H9 (cell line): ENCODE data around the gene ATP8A2. TPM values are rescaled to one million over a fixed set of nuclear protein-coding genes. Genes with fewer than 3 reads are reported as not detected.
A peak's percentile ranks its signal among the peaks of the same experiment; 100 is the strongest.

Experiments used
- DNase-seq: peaks from one replicate; pipeline ENCODE4 v3.0.0-alpha.2; 2017
- H2AFZ ChIP-seq: one replicate; pipeline ENCODE4 v1.6.1; 2013; ENCODE audit warnings: mild to moderate bottlenecking, low read length, control low read depth, moderate library complexity
- H2AK5ac ChIP-seq: 2 replicates; pipeline ENCODE4 v1.6.1; 2013; ENCODE audit warnings: low read length, control low read depth, mixed read lengths; ENCODE audit not compliant: insufficient read length
- H2BK120ac ChIP-seq: one replicate; pipeline ENCODE4 v1.6.1; 2013; ENCODE audit warnings: low read depth, mild to moderate bottlenecking, low read length, control low read depth, inconsistent platforms; ENCODE audit not compliant: poor library complexity, severe bottlenecking
- H2BK12ac ChIP-seq: 2 replicates; pipeline ENCODE4 v1.6.1; 2013; ENCODE audit warnings: low read length, control low read depth, mixed read lengths, low read depth; ENCODE audit not compliant: insufficient read length
- H2BK15ac ChIP-seq: 2 replicates; pipeline ENCODE4 v1.6.1; 2013; ENCODE audit warnings: low read depth, low read length, control low read depth
- H2BK20ac ChIP-seq: one replicate; pipeline ENCODE4 v1.6.1; 2013; ENCODE audit warnings: low read depth, mild to moderate bottlenecking, low read length, control low read depth, inconsistent platforms; ENCODE audit not compliant: poor library complexity, severe bottlenecking
- H2BK5ac ChIP-seq: 2 replicates; pipeline ENCODE4 v1.6.1; 2013; ENCODE audit warnings: low read length, control low read depth, mixed read lengths; ENCODE audit not compliant: insufficient read length
- H3K14ac ChIP-seq: 2 replicates; pipeline ENCODE4 v1.6.1; 2013; ENCODE audit warnings: low read length, control low read depth; ENCODE audit not compliant: insufficient read depth
- H3K18ac ChIP-seq: 2 replicates; pipeline ENCODE4 v1.6.1; 2013; ENCODE audit warnings: low read depth, mild to moderate bottlenecking, mixed read lengths, low read length, control low read depth; ENCODE audit not compliant: insufficient read length
- H3K23ac ChIP-seq: 2 replicates; pipeline ENCODE4 v1.6.1; 2013; ENCODE audit warnings: low read length, control low read depth, mixed read lengths, low read depth; ENCODE audit not compliant: insufficient read length
- H3K23me2 ChIP-seq: 2 replicates; pipeline ENCODE4 v1.6.1; 2013; ENCODE audit warnings: low read depth, mild to moderate bottlenecking, mixed read lengths, low read length, control low read depth; ENCODE audit not compliant: insufficient read length, poor library complexity, severe bottlenecking
- H3K27ac ChIP-seq: 2 replicates; pipeline ENCODE4 v1.5.1; 2013; ENCODE audit warnings: low read length, control low read depth, mixed read lengths, low read depth; ENCODE audit not compliant: insufficient read length
- H3K27me3 ChIP-seq: 2 replicates; pipeline ENCODE4 v1.6.1; 2013; ENCODE audit warnings: low read length, control low read depth, inconsistent platforms; ENCODE audit not compliant: insufficient read depth
- H3K4ac ChIP-seq: 2 replicates; pipeline ENCODE4 v1.6.1; 2013; ENCODE audit warnings: low read depth, mild to moderate bottlenecking, control low read depth, inconsistent platforms, low read length, moderate library complexity
- H3K4me1 ChIP-seq: 2 replicates; pipeline ENCODE4 v1.6.1; 2013; ENCODE audit warnings: low read length, control low read depth, inconsistent platforms; ENCODE audit not compliant: insufficient read depth
- H3K4me2 ChIP-seq: 2 replicates; pipeline ENCODE4 v1.6.1; 2013; ENCODE audit warnings: low read length, control low read depth, mixed read lengths; ENCODE audit not compliant: insufficient read length, insufficient read depth
- H3K56ac ChIP-seq: 2 replicates; pipeline ENCODE4 v1.6.1; 2013; ENCODE audit warnings: low read depth, mild to moderate bottlenecking, mixed read lengths, low read length, control low read depth; ENCODE audit not compliant: insufficient read length
- H3K79me1 ChIP-seq: 2 replicates; pipeline ENCODE4 v1.6.1; 2013; ENCODE audit warnings: low read depth, mild to moderate bottlenecking, moderate library complexity, low read length, control low read depth, inconsistent platforms; ENCODE audit not compliant: insufficient read depth, poor library complexity, severe bottlenecking
- H3K79me2 ChIP-seq: 2 replicates; pipeline ENCODE4 v1.6.1; 2013; ENCODE audit warnings: low read length, control low read depth, inconsistent platforms; ENCODE audit not compliant: insufficient read depth
- H3K9ac ChIP-seq: 2 replicates; pipeline ENCODE4 v1.6.1; 2013; ENCODE audit warnings: low read length, control low read depth, mixed read lengths; ENCODE audit not compliant: insufficient read length; ENCODE audit errors: extremely low read depth
- H3K9me3 ChIP-seq: one replicate; pipeline ENCODE4 v1.6.1; 2013; ENCODE audit warnings: low read depth, low read length, inconsistent platforms; ENCODE audit not compliant: control insufficient read depth
- H3T11ph ChIP-seq: one replicate; pipeline ENCODE4 v1.6.1; 2013; ENCODE audit warnings: mild to moderate bottlenecking, low read length, control low read depth, inconsistent platforms
- H4K20me1 ChIP-seq: one replicate; pipeline ENCODE4 v1.6.1; 2013; ENCODE audit not compliant: control insufficient read depth, insufficient read length, insufficient read depth
- H4K5ac ChIP-seq: 2 replicates; pipeline ENCODE4 v1.6.1; 2013; ENCODE audit warnings: low read depth, mild to moderate bottlenecking, mixed read lengths, low read length, control low read depth; ENCODE audit not compliant: insufficient read length
- H4K8ac ChIP-seq: replicated peaks from 2 replicates; pipeline ENCODE4 v1.6.1; 2013; ENCODE audit warnings: low read length, control low read depth, mixed read lengths, low read depth; ENCODE audit not compliant: insufficient read length
- H4K91ac ChIP-seq: 2 replicates; pipeline ENCODE4 v1.6.1; 2013; ENCODE audit warnings: low read depth, mild to moderate bottlenecking, moderate library complexity, mixed read lengths, low read length, control low read depth; ENCODE audit not compliant: insufficient read length
- H3K27ac Mint-ChIP-seq, 3 experiments: 2 replicates in 2 of 3; 3 replicates in 1 of 3; pipeline ENCODE4 v1.8.0; 2020 to 2021; ENCODE audit warnings: mixed read lengths in 3 of 3, mild to moderate bottlenecking in 1 of 3, moderate library complexity in 1 of 3
- H3K27me3 Mint-ChIP-seq: 2 replicates; pipeline ENCODE4 v1.8.0; 2021; ENCODE audit warnings: low read depth, mild to moderate bottlenecking, moderate library complexity, mixed read lengths
- H3K36me3 Mint-ChIP-seq, 3 experiments: 2 replicates in 2 of 3; 3 replicates in 1 of 3; pipeline ENCODE4 v1.8.0; 2020 to 2021; ENCODE audit warnings: low read depth in 3 of 3, mixed read lengths in 3 of 3; ENCODE audit not compliant: insufficient read depth in 1 of 3
- H3K4me1 Mint-ChIP-seq, 2 experiments: 2 replicates each; pipeline ENCODE4 v1.8.0; 2020; ENCODE audit warnings: mixed read lengths in 2 of 2
- H3K4me3 Mint-ChIP-seq, 2 experiments: 2 replicates in 1 of 2; 3 replicates in 1 of 2; pipeline ENCODE4 v1.8.0; 2020 to 2021; ENCODE audit warnings: mild to moderate bottlenecking in 2 of 2, mixed read lengths in 2 of 2, moderate library complexity in 1 of 2
- H3K9me3 Mint-ChIP-seq, 2 experiments: 2 replicates in 1 of 2; 3 replicates in 1 of 2; pipeline ENCODE4 v1.8.0; 2020; ENCODE audit warnings: mild to moderate bottlenecking in 2 of 2, mixed read lengths in 2 of 2, moderate library complexity in 1 of 2
- CTCF ChIP-seq: fragments of 200-600 bp; sonication (generic); conservative IDR thresholded peaks from 3 replicates; pipeline ENCODE4 v1.8.0; 2021; ENCODE audit warnings: antibody characterized with exemption, mild to moderate bottlenecking
- WGBS: extraction: QIAGEN DNeasy Blood & Tissue Kit; methylation state at CpG from one replicate; pipeline ENCODE4 v1.1.7; 2013; ENCODE audit warnings: missing lambda C conversion rate, low lambda C conversion rate, mixed read lengths; ENCODE audit not compliant: insufficient read length; ENCODE audit errors: extremely low coverage; 5-methylcytosine and 5-hydroxymethylcytosine counted together
- total RNA-seq: library from RNA; stranded (reverse); gene quantifications from 2 replicates; pipeline ENCODE4 v1.2.1, GENCODE V29; 2021

Gene ATP8A2
- total RNA-seq, 1 experiment from 2014 or later, result 18.2 TPM

- Histone ChIP-seq H3K23ac (no peak overlapping the region), H3K14ac (no peak overlapping the region), H3T11ph (no peak overlapping the region), H4K5ac (no peak overlapping the region), H3K18ac (no peak overlapping the region), H4K91ac (no peak overlapping the region), H3K9me3 (no peaks in the 10 kb centered on the region), H2AK5ac (no peak overlapping the region), H3K27ac (no peak overlapping the region), H2BK20ac (no peak overlapping the region), H3K9ac (no peak overlapping the region), H3K23me2 (no peaks in the 10 kb centered on the region), H2BK5ac (no peak overlapping the region), H4K8ac (no peak overlapping the region), H2BK15ac (no peak overlapping the region), H3K79me1 (no peaks in the 10 kb centered on the region), H3K56ac (no peak overlapping the region), H3K27me3 (no peaks in the 10 kb centered on the region), H2BK120ac (no peak overlapping the region), H3K4me1 (peaks cover 9% of the 10 kb centered on the region; the same call in 1 of the 2 replicates), H2AFZ (no peak overlapping the region), H2BK12ac (no peak overlapping the region), H3K4me2 (no peak overlapping the region), H3K79me2 (no peaks in the 10 kb centered on the region), H3K4ac (no peak overlapping the region), H4K20me1 (no peaks in the 10 kb centered on the region)
- Mint-ChIP-seq H3K27me3 (no peaks in the 10 kb centered on the region), H3K4me1 (peaks cover 43 to 47% of the 10 kb centered on the region in 2 experiments), H3K9me3 (peaks cover 8 to 12% of the 10 kb centered on the region in 2 experiments), H3K4me3 (no peak overlapping the region), H3K27ac (peak overlapping the region in 1 of 3 experiments; percentile 56; a peak in 1 of 7 replicates), H3K36me3 (peaks cover 11 to 16% (median 16%) of the 10 kb centered on the region in 3 experiments)
- no peak for TF ChIP-seq CTCF
- no CpG with 5 or more reads among the region's 5 CpGs for WGBS
- no peak for DNase-seq
These were observed 261.3 kb downstream of the ATP8A2 start for GRCh38 chr13:25633093-25633492.
